Chondrocyte (in vitro differentiated cells): ENCODE measurements around the gene PARD3B. TPM values are rescaled to one million over a fixed set of nuclear protein-coding genes. Genes with fewer than 3 reads are reported as not detected.

Source experiments
- DNase-seq: peaks from one replicate; pipeline ENCODE4 v3.0.0; 2021; ENCODE audit warnings: mixed read lengths, low spot score
- H3K27ac Mint-ChIP-seq: one replicate; pipeline ENCODE4 v1.8.0; 2021; ENCODE audit warnings: mild to moderate bottlenecking, moderate library complexity, mixed read lengths; ENCODE audit not compliant: unreplicated experiment
- H3K27me3 Mint-ChIP-seq: 2 replicates; pipeline ENCODE4 v1.8.0; 2021; ENCODE audit warnings: low read depth, mixed read lengths
- H3K36me3 Mint-ChIP-seq: 2 replicates; pipeline ENCODE4 v1.8.0; 2021; ENCODE audit warnings: low read depth, mixed read lengths
- H3K4me1 Mint-ChIP-seq: 2 replicates; pipeline ENCODE4 v1.8.0; 2021; ENCODE audit warnings: low read depth, mild to moderate bottlenecking, mixed read lengths
- H3K4me3 Mint-ChIP-seq: one replicate; pipeline ENCODE4 v1.8.0; 2021; ENCODE audit warnings: mild to moderate bottlenecking, moderate library complexity, mixed read lengths; ENCODE audit not compliant: unreplicated experiment
- H3K9me3 Mint-ChIP-seq: 2 replicates; pipeline ENCODE4 v1.8.0; 2021; ENCODE audit warnings: low read depth, mixed read lengths
- CTCF ChIP-seq: fragments of 200-600 bp; sonication (generic); IDR thresholded peaks from 2 replicates; pipeline ENCODE4 v1.5.0; 2021; ENCODE audit warnings: antibody characterized with exemption, mild to moderate bottlenecking, moderate library complexity
- total RNA-seq: library from RNA; stranded (reverse); gene quantifications from 3 replicates; pipeline ENCODE4 v1.2.1, GENCODE V29; 2021

The PARD3B gene
- total RNA-seq, 1 donor from 2014 or later = 24.9 TPM

GRCh38 chr2:205297368-205297767 lies 752.1 kb downstream of the PARD3B start:
- DNase-seq = no peak
- peaks cover 2% of the 10 kb centered on the region for H3K36me3 Mint-ChIP-seq
- no peak overlapping the region for H3K4me3 Mint-ChIP-seq
- no peak overlapping the region for H3K27ac Mint-ChIP-seq
- no peaks in the 10 kb centered on the region for H3K4me1 Mint-ChIP-seq
- TF ChIP-seq CTCF = no peak
- H3K9me3 Mint-ChIP-seq = no peaks in the 10 kb centered on the region
- H3K27me3 Mint-ChIP-seq = no peaks in the 10 kb centered on the region

- no peaks in the 10 kb centered on the region for H3K9me3 Mint-ChIP-seq
- DNase-seq = no peak
Observed at GRCh38 chr2:205297846-205298245, 752.6 kb downstream of the PARD3B start.

GRCh38 chr2:205311201-205311600 lies 765.9 kb downstream of the PARD3B start:
- Mint-ChIP-seq H3K27ac (no peak overlapping the region), H3K36me3 (peaks cover 5% of the 10 kb centered on the region), H3K4me3 (no peak overlapping the region), H3K4me1 (peaks cover 13% of the 10 kb centered on the region), H3K9me3 (no peaks in the 10 kb centered on the region), H3K27me3 (no peaks in the 10 kb centered on the region)
- DNase-seq = no peak
- TF ChIP-seq CTCF = no peak

More at GRCh38 chr2:205297846-205298245, 752.6 kb downstream of the PARD3B start:
- Mint-ChIP-seq H3K27me3 (no peaks in the 10 kb centered on the region), H3K27ac (no peak overlapping the region), H3K4me3 (no peak overlapping the region), H3K36me3 (peaks cover 2% of the 10 kb centered on the region), H3K4me1 (no peaks in the 10 kb centered on the region)
- no peak for TF ChIP-seq CTCF

GRCh38 chr2:205321231-205321630 lies 776.0 kb downstream of the PARD3B start:
- Mint-ChIP-seq H3K27me3 (no peaks in the 10 kb centered on the region), H3K27ac (peak overlapping the region; percentile 83), H3K4me3 (no peak overlapping the region), H3K36me3 (peaks cover 5% of the 10 kb centered on the region), H3K9me3 (peaks cover 2% of the 10 kb centered on the region), H3K4me1 (peaks cover 34% of the 10 kb centered on the region)
- no peak for TF ChIP-seq CTCF
- DNase-seq = no peak

- no peaks in the 10 kb centered on the region for H3K27me3 Mint-ChIP-seq
- peaks cover 2% of the 10 kb centered on the region for H3K9me3 Mint-ChIP-seq
- TF ChIP-seq CTCF = peak; percentile 65
- no peak overlapping the region for H3K4me3 Mint-ChIP-seq
- peaks cover 5% of the 10 kb centered on the region for H3K36me3 Mint-ChIP-seq
- peaks cover 29% of the 10 kb centered on the region for H3K4me1 Mint-ChIP-seq
- DNase-seq = no peak
- no peak overlapping the region for H3K27ac Mint-ChIP-seq
Observed at GRCh38 chr2:205323929-205324328, 778.7 kb downstream of the PARD3B start.
